Activated CD4-positive, alpha-beta T cell treated with anti-CD3 and anti-CD28 coated beads, Interleukin-2, amount 50 U/mL, for 1 hour (primary cell): Measurements from ENCODE around the gene ADAM11.

Source experiments
- DNase-seq: peaks from one replicate; pipeline ENCODE4 v3.0.0-alpha.2; 2020

ADAM11 gene

DNA sequence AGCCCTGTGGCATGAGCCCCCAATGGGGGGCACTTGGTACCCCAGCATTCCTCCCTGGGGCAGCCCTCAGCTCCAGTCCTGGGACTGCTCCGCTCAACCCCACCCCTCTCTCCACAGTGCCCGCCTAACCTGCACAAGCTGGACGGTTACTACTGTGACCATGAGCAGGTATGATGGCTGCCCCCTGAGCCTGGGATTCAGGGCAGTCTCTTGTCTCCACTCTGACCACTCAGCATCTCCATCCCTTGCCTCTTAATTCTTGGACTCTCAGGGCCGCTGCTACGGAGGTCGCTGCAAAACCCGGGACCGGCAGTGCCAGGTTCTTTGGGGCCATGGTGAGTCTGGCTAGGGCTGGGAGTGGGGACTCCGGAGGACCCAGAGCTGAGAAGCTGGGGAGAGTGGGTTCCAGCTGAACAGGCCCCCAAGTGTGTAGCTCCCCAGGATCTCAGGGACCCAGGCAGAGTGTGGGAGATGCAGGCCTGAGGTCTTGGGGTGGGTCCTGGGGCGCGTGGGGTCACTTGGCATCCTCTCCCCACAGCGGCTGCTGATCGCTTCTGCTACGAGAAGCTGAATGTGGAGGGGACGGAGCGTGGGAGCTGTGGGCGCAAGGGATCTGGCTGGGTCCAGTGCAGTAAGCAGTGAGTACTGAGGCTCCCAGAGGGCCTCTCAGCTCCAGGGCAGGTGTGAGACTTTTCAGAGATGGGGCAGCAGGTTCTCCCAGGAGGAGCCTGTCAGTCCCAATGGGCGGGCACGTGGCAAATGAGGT, 18.0 kb downstream of the ADAM11 start:
- no peak for DNase-seq

DNA sequence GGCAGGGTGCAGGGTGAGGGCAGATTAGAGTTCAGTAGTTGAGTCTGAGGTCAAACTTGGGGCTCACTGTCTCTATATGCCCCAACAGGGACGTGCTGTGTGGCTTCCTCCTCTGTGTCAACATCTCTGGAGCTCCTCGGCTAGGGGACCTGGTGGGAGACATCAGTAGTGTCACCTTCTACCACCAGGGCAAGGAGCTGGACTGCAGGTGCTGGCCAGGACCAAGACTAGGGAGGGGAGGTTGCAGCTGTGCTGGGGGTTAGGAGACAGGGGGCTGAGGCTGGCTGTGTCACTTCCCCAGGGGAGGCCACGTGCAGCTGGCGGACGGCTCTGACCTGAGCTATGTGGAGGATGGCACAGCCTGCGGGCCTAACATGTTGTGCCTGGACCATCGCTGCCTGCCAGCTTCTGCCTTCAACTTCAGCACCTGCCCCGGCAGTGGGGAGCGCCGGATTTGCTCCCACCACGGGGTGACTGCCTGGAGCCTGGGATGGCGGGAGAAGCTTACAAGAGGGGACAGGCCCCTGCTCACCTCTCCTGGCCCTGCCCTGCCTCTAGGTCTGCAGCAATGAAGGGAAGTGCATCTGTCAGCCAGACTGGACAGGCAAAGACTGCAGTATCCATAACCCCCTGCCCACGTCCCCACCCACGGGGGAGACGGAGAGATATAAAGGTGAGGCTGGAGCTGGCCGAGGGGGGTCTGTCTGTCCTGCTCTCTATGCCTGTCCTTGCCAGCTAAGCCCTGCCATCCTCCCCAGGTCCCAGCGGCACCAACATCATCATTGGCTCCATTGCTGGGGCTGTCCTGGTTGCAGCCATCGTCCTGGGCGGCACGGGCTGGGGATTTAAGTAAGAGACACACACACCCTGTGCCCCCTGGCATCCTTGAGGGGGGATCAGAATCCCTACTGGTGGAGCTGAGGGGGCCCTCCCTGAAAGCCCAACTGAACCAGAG, 18.9 kb downstream of the ADAM11 start:
- no peak for DNase-seq

DNA sequence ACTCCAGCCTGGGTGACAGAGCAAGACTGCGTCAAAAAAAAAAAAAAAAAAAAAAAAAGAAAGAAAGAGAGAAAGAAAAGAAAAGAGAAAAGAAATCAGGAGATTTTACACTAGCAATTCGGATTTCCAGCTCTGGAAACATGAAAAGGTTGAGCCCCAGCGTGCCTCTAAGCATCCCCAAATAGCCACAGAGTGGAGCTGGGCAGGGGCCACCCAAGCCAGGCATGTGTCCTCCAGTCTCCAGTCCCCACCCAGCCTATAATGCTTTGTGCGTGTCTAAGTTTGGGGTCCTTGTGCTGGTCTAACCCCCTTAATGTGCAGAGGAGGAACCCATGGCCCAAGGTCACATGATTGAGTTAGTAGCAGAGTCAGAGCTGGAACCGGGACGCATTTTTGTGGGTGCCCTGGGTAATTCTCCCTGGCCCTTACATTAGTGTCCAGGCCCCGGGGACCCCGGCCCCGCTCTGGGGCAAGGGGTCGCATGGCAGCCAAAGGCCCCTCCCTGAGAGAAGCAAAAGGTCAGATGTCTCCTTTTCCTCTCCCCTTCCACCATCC, 19.9 kb downstream of the ADAM11 start:
- DNase-seq, result no peak

DNA sequence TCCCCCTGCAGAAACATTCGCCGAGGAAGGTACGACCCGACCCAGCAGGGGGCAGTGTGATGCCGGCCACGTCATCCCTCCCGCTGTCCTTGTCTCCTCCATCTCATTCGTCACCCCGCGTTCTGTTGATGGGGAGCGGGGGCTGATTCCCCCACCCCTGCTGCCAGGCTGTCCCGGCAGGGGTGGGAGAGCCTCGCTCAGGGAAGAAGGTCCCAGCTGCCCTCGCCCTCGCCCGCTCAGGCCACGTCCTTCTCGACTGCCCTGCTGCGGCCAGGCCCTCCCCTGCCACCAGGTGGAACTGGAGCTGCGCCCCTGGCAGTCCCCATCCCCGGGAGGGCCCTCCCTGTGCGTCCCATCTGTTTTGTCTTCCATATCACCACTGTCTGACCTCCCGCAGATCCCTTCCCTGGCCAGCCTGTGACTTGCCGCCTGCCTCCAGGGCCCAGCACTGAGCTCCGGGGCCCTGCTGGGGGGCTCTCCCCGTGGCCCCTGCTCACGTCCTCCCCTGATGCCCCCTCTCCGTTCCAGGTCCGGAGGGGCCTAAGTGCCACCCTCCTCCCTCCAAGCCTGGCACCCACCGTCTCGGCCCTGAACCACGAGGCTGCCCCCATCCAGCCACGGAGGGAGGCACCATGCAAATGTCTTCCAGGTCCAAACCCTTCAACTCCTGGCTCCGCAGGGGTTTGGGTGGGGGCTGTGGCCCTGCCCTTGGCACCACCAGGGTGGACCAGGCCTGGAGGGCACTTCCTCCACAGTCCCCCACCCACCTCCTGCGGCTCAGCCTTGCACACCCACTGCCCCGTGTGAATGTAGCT, 20.6 kb downstream of the ADAM11 start:
- peak; percentile 83 for DNase-seq

DNA sequence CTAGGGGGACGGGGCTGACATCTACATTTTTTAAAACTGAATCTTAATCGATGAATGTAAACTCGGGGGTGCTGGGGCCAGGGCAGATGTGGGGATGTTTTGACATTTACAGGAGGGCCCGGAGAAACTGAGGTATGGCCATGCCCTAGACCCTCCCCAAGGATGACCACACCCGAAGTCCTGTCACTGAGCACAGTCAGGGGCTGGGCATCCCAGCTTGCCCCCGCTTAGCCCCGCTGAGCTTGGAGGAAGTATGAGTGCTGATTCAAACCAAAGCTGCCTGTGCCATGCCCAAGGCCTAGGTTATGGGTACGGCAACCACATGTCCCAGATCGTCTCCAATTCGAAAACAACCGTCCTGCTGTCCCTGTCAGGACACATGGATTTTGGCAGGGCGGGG, 21.4 kb downstream of the ADAM11 start:
- no peak for DNase-seq

DNA sequence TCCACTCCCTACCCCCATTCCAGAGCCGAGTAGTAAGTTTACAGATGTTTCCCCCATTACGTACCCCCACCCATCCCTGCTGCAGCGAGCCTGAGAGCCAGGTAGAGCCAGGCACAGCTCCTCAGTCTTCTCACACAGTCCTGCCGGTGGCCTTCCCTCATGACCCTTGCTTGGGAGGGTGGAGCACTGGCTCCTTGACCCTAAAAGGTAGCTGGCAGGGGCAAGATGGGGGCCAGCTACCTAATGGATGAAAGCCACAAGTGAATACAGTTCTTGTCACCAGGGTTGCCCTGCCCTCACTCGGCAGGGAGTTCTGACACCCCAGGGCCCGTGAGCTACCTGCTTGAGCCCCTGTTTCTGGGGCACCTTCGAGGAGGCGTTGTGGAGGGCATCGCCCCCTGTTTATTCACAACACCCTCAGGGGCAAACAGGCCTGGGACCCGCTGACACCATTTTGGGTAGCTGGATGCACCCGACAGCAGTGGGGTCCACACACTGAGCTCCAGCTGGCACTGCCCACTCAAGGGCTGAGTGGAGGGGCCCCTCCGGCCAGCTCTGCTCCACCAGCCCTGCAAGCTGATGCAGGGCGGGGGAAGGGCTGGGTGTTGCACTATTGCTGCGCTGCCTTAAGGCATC, 22.2 kb downstream of the ADAM11 start:
- DNase-seq, result no peak

DNA sequence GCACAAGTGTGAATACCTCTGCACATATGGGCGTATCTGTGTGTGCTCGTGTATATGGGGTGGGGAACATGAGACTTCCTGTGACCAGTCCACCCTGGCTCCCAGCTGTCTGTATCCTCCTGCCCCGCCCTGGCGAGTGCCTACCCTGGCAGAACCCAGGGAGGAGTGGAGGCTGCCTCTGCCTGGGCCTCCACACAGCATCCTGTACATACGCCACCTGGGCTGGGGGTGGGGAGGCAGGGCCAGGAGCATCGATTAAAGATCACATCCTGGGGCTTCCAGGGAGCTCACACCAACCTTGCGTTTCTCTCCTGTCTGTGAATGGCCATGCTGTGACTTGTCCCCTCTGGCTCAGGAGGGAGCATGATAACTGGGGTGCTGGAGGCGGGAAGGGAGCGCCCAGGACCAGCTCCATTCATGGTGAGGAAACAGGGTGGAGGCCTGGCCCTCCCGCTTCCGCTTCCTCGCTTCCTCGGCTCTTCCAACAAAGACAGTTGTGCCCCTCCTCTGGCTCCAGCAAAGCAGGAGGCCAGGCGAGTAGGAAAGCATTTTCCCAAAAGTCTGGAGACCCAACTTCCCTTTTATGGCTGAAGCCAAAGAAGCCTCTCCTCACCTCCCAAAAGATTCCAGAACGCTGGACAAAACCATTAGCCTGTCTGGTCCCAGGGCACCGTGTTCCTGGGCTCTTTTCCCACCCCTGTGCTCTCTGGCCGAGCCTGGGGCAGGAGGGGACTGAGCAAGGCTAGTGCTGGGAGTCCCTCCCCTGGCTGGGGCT, 22.9 kb downstream of the ADAM11 start:
- no peak for DNase-seq

DNA sequence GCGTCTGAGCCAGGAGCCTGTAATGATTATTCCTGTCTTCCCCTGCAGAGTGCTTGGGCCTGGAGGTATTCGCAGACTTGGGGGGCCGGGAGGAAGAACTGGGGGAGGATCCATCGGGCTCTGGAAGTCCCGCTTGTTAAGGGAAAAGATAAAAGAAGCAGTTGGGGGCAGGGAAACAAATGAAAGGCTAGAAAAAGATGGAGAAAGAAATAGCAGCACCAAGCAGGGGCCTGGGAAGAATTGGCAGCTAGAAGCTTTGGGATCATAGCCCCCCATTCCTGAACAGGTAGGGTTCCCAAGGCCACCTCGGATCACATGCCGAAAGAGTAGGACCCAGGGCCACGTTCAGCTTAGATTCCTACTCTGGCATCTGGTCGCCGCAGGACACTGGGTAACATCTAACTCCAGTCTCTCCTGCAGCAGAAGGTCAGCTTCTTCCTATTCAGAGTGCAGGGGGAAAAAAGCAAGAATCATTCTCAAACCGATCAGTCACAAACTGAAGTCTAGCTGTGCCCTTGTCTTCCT, 23.6 kb downstream of the ADAM11 start:
- no peak for DNase-seq

DNA sequence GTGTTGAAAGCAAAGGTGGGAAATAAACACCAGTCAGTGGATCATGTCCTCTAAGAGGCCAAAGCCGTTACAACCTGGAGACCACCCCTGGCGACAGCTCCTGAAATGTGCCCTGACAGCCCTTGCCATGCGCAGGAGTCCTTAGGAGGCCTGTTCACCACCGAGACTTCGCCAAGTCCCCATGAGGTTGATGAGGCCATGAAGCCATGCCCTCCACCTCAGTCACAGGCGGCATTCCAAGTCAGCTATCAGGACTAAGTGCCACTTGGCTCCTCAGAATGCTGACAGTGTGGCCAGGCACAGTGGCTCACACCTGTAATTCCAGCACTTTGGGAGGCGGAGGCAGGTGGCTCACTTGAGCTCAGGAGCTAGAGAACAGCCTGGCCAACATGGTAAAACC, 27.1 kb downstream of the ADAM11 start:
- DNase-seq, result no peak

DNA sequence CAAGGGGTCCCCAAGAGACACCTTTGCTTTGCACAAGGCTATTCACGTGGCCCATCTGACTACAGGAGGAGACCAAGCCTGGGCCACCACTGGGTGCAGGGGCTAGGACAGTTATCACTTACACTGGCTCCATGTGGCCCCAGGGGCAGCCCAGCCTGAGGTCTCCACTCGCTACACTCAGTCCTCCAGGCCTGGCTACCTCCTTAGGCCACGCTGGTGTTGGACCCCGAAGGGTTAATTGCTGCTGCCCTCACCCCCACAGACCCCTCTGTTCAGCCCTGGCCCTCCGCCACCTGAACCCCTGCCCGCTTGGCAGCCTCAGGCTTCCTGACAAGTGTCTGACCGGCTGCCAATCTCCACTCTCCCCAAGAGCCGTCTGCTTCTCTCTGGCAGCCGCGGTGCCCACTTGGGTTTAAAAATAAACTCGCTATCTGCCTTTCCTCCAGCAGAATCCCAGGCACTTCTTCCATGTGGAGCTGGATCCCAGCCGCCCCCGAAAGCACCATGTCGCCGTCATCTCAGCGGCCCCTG, 27.8 kb downstream of the ADAM11 start:
- no peak for DNase-seq

DNA sequence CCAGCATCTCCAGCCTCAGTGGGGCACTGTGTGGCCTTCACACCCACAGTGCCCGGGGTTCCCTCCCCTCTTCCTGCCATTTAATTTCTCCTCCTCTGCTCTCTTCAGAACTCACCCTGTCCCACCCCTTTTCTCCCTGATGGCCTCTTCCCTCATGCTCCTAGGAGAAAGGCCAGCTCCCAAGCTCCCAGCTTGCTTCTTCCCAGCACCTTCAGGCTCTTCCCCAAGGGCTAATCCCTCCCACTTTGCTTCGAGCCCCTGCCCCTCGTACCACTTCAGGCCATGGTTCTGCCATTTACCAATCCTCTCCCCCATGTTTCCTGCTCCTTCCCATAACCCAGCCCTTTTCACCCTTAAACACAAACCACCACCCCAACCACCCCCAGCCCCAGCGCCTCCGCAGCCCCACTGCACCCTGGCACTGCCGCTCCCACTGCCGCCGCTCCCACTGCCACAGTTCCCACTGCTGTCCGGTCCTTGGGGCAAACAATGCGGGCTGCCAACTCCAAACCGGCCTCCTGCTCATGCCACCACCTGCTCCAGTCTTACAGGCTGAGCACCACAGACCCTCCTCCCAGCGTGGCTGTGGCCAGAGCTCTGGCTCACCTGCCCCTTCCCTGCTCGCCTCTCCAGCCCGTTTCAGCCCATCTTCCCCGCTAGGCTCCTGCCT, 28.6 kb downstream of the ADAM11 start:
- no peak for DNase-seq

DNA sequence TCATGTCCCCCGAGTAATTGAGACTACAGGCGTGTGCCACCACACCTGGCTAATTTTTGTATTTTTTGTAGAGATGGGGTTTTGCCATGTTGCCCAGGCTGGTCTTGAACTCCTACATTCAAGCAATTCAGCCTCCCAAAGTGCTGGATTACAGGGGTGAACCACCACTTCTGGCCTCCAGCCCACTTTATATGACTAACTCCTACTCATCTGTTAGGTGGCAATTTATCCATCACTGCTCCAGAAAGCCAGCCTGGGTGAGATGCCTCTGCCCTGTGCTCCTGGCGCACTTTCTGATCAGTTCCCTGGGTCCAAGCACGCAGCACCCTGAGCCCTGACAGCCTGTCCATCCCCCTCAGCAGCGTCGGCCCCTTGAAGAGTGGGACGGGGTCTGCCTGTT, 29.4 kb downstream of the ADAM11 start:
- DNase-seq, result no peak

DNA sequence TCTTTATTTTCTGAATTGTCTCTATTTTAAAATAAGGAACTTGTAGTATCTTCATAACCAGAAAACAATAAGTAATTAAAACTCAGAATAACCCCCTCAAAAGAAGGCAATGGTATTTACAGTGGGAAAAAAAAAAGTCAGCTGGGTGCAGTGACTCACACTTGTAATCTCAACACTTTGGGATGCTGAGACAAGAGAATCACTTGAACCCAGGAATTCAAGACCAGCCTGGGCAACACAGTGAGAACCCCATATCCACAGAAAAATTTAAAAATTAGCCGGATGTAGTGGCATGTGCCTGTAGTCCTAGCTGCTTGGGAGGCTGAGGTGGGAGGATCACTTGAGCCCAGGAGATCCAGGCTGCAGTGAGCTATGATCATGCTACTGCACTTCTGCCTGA, 33.5 kb downstream of the ADAM11 start:
- no peak for DNase-seq

DNA sequence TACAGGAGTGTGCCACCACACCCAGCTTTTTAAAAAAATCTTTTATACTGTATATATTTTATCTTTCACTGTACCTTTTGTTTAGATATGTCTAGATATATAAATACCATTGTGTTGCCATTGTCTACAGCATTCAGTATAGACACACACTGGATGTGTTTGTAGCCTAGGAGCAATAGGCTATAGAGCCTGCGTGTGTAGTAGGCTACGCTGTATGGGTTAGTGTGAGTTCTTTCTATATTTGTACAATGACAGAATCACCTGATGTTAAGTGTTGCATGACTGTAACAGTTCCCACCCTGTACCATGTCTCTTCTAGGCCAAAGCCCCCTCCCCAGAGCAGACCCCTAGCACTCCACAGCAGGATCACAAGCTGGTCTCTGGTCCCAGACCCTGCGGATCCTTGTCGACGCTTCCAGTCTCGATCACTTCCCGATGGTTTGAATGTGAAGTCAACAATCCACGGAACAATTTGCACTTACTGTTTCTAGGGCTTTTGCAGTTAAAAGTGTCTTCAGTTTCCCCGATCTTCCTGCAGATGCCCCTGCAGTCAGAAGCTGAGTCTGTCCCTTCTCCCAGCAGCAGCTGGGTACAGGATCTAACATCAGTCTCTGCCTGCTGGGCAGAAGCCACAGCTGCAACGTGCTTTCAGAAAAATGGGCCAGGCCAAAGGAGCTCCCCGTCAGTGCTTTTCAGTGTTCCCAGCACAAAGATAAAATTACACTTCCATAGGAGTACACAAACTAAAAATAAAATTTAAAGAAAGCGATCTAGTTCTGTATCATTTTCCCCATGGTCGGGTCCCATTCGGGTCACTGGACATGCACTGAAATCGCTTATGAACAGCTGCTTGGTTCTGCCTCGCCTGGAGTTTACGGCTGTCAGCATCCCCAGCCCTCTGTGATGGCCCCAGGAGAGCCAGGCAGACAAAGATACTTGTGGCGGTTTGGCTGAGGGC, 35.4 kb downstream of the ADAM11 start:
- no peak for DNase-seq

DNA sequence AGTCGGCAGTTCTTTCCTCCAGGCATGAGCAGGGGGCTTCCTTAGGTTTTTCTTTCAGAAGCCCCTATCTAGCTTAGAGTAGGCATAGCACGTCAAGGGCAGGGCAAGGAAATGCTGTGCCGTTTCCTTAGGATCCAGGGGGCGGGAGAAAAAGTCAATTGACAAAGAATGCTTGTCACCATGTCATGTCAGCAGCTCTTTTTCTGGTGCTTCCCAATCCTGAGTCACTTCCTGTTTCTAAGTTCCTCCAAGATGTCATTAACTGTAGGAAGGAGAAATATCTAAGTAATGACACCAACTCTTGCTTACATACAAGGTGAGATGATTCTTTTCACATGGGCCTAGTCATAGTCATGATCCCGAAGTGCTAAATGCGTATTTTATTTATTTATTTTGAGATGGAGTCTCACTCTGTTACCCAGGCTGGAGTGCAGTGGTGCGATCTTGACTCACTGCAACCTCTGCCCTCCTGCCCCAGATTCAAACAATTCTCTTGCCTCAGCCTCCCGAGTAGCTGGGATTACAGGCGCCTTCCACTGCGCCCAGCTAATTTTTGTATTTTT, 36.1 kb downstream of the ADAM11 start:
- no peak for DNase-seq

DNA sequence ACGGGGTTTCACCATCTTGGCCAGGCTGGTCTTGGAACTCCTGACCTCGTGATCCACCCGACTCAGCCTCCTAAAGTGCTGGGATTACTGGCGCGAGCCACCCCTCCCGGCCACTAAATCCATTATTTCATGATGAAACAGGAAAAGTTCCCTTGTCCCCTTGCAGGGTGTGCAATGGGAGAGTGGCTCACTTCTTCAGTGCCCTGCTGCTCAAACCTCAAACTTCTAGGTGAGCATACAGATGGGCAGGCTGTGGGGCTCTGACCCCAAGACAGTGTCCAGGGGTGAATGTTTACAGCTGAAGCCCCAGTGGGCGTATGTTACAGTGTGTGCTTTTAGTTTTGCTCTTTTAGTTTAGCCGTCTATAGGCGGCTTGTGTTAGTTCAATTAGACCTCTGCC, 36.6 kb downstream of the ADAM11 start:
- DNase-seq, result no peak

DNA sequence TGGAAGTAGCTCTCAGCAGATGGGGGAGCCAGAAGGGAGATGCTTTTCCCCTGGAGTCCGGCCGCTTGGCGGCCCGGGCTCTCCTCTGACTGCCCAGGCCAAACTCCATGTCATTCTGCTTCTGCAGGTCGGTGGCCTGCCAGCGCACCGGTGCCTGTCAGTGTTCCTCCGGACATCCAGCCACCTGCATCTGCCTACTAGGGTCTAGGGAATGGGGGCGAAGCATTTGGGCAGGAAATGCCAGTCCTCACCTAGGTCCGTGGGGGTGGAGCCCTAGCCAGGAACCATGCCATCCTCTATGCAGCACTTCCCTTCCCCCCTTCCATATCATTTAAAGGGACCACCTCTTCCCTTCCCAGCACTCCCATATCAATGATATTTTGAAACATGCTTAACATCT, 37.1 kb downstream of the ADAM11 start:
- no peak for DNase-seq

DNA sequence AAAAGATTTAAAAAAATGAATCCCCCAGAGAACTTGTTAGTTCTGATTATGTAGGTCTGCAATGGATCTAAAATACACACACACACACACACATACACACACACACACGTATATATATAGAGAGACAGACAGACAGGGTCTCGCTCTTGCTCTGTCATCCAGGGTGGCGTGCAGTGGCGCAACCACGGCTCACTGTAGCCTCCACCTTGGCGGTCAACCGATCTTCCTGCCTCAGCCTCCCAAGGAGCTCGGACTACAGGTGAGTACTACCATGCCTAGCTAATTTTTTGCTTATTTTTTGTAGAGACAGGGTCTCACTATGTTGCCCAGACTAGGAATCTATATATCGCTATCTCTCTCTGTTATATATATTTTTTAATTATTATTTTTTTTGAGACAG, 37.9 kb downstream of the ADAM11 start:
- no peak for DNase-seq

DNA sequence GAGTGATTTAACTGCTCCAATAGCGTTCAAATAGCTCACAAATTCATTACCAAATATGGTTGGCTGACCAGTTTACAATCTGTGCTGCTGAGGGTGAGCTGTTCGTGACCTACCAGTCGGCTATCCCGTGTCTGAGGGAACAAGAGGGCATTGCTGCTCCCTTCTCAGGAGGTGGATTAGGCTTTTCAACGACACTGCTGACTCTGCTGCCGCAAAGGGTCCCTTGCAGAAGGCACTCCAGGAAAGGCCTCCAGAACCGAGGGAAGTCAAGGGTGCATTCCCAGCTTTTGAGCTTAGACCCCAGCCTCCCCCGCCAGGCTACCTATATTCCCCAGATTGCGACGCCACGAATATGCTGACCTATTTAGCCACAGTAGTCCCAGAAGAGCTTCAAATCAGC, 39.0 kb downstream of the ADAM11 start:
- DNase-seq, result no peak
